GM12891 (cell line): Measurements from ENCODE around the gene HTRA1.

Source experiments
- POLR2A ChIP-seq: IDR thresholded peaks from 2 replicates; pipeline ENCODE4 v1.6.1; 2011; ENCODE audit warnings: low read depth, low read length, control low read depth
- POLR2AphosphoS5 ChIP-seq: IDR thresholded peaks from 2 replicates; pipeline ENCODE4 v1.6.1; 2011; ENCODE audit warnings: low read depth, low read length, control low read depth
- POU2F2 ChIP-seq: IDR thresholded peaks from 2 replicates; pipeline ENCODE4 v1.6.1; 2011; ENCODE audit warnings: low read depth, mild to moderate bottlenecking, control low read depth, low read length, moderate library complexity
- SPI1 ChIP-seq: IDR thresholded peaks from 2 replicates; pipeline ENCODE4 v1.6.1; 2011; ENCODE audit warnings: low read depth, low read length, control low read depth
- TAF1 ChIP-seq: IDR thresholded peaks from 2 replicates; pipeline ENCODE4 v1.6.1; 2011; ENCODE audit warnings: low read depth, low read length, control low read depth

DNA sequence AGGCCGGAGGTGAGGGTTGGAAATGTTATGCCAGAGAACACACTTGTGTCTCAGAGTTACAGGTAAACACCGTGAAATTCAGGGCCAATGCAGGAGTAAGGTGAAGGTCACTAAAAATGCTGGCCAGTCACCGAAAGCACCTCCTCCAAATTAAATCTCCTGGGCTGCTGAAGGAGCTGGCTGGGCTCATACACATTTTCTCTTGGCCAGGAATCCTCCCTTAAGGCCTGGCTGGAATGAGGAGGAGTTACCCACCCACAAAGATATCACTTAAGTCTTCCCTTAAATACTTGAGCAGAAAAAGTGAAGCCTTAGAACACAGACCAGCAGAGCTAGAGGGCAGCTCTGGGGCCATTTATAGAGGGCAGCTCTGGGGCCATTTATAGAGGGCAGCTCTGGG lies 46.3 kb downstream of the HTRA1 start:
- TF ChIP-seq POLR2AphosphoS5, result no peak
- no peak for TF ChIP-seq POLR2A
- no peak for TF ChIP-seq TAF1
- no peak for TF ChIP-seq SPI1
- no peak for TF ChIP-seq POU2F2
